NCI-H1930 (cell line): ENCODE measurements around the gene AP4E1.
A peak's percentile ranks its signal among the peaks of the same experiment; 100 is the strongest.
"Not testable (repeated sequence)": the region's sequence is repeated elsewhere in the genome, so short reads cannot be mapped to it uniquely, and the experiment has no call there.

Experiments used
- DNase-seq, 2 experiments: peaks; one replicate each; lab custom pipeline; 2025; lab: John Stamatoyannopoulos, UW

Gene AP4E1

DNA sequence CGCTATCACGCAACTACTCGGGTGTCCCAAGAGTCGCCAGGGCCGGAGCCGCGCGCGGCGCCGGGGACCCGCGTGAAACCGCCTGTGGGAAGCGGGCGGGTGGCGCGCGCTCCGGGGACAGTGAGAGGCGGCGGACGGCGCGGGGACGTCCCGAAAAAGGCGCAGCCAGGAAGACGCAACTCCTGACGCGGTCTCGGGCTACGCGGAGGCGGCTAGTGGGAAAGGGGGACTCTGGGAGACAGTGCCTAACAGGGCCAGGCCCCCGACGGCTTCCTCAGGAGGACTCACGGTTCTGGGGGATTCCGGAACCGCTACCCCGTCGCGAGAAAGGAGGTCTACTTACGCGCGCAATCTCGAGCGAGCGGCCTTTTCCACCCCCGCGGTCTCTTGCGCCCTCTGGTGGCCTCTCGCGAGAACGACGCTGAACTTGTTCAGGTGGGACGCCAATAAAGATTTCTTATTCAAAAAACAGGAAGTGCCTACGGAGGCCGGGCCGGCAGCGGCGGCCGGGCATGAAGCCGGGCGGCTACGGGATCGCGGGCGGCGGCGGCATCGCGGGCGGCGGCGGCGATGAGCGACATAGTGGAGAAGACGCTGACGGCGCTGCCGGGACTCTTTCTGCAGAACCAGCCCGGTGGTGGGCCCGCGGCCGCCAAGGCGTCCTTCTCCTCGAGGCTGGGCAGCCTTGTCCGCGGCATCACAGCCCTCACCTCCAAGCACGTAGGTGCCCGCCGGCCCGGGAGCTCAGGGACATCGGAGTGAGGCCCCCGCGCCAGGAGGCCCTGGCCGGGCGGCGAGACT lies at the start of gene AP4E1:
Gene AP4E1 (plus strand): TSS at position 475 of the 801 bp plus-strand sequence. CDS start 96 bp downstream, at position 571.
- DNase-seq: peak; percentile 68 to 80

DNA sequence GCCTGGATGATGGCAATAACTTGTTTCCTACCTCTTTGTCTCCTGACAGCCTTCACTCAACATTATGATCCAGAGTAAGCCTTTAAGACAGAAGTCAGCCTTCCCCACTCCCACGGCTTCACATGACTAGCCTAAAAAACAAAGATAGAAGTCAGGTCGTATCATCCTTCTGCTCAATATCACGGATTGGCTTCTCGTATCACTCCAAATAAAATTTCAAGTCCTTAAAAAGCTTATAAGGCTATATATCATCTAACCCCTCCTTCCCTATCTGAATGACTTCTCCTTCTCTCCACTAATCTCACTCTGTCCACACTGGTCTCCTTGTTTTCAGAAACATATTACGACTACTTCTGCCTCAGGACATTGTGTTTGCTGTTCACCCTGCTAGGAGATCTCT lies 47.7 kb upstream of the AP4E1 start:
- no peak for DNase-seq

DNA sequence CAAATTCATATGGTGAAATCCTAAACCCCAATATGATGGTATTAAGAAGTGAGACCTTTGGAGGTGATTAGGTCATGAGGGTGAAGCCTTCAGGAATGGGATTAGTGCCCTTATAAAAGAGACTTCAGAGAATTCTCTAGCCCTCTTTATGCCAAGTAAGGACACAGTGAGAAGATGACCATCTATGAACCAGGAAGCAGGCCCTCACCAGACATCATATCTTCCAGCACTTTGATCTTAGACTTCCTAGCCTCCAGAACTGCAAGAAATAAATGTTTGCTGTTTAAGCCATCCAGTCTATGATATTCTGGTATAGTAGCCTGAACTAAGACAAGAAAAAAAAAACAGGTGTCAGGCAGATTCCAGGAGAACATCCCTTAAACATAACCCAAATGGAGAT lies 45.9 kb upstream of the AP4E1 start:
- no peak for DNase-seq

DNA sequence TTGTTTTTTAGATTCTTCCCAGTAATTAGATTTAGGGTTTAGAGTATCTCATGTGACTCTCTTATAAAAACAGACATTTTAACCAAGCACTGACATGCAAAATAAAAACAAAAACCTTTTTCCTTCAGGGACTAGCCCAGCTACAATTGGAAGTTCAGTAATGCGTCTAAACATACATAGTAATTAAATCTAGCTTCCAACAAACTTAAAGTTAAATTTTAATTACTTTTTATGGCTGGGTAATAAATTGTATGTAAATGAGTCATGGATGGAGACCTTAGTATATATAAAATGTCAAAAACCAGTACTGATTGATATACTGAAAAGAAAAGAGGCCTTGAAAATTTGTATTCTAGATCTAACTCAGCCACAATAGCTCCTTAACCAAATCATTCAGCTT lies 43.6 kb upstream of the AP4E1 start:
- no peak for DNase-seq

DNA sequence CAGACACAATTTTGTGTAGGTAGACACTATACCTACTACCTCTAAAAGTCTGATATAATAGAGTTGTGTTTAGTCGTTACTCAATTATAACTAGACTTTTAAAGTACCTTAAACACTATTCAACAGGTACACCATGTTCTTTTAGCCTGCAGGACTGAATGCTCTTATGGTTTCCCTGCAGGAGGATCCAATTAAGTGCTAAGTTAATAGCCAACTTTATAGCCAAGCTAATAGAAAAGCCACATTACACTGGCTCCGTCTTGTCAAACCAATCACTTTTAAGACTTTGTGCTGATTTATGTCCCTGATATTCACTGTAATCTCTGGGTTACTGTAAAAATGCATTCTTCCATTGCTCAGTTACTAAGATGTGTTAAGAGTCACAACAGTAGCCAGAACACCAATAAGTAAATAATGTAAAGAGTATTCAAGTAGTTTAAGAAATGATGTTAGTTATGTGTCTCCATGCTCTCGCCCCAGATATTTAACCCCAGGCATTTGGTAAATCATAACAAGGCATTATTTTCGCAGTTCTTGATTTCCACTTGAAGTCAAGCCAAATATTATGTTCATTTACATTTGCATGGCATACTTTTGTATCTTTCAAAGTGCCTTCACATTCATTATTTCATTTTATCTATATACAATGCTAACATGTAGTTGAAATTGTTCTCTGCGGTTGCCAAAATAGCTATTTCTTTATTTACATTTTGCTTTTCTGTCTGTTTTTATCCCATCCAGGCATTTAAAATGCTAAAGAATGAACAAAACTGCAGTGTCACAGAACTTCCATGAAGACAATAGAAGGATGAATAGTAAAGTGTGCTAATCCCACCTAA lies 42.7 kb upstream of the AP4E1 start:
- no peak for DNase-seq

DNA sequence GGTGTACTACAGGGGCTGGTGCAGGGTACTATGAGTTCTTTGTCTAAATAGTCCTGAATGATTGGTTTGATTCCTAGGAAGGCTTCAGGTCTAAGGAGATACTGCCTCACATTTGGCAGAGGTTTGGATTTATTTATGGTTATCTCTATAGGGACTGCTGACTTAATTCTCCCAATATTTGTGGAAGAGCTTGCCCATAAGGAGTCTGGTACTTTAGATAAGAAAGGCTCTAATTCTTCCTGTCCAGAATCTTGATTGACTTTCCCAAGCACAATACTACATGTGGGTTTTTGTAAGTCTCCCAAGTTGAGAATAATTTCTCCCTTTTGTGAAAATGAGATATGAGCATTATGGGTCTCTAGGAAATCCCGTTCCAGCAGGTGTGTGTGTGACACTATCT lies 36.7 kb upstream of the AP4E1 start:
- no peak for DNase-seq

DNA sequence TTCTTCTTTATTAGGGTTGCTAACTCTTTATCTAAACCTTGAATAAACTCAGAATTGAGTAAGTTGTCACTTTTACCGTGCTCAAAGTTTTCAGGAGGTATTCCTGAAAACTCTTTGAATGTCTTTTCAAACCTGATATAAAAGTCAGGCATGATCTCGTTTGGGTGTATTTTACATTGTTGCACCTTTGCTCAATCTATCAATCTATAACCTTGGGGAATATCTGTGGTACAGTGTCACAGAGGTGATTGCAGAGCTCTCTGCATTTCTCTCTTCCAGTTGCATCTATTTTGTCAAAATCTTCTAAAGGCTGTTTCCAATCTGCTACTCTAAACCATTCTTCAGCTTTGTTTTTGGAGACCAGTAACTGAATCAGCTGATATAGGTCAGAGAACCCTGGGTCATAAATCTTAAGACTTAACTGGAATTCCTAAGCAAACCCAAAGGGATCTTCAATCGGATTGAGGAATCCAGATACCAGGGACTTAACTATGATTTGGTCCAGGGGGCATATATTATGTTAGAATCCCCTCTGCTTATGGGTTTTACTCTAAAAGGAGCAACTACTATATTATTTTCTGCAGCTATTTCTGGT lies 35.6 kb upstream of the AP4E1 start:
- DNase-seq: no peak

DNA sequence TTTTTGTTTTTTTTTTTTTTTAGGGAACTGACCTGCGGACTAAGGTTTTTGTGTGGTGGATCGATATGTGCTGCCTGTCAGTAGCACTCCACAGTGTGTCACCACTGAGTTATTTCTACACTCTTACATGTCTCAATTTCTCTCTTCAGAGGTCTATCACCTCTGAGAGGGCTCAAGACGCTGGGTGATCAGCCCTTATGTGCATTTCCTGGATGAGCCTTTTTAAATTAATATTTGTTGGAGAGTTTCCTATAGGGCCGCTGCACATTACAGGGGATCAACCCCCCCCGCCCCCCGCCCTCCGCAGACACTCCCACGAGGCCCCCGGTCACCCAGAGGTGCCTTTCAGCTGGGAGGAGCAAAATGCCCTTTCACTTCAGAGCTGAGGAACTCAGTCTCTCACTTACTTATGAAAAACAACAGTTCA lies 34.5 kb upstream of the AP4E1 start:
- no peak for DNase-seq

DNA sequence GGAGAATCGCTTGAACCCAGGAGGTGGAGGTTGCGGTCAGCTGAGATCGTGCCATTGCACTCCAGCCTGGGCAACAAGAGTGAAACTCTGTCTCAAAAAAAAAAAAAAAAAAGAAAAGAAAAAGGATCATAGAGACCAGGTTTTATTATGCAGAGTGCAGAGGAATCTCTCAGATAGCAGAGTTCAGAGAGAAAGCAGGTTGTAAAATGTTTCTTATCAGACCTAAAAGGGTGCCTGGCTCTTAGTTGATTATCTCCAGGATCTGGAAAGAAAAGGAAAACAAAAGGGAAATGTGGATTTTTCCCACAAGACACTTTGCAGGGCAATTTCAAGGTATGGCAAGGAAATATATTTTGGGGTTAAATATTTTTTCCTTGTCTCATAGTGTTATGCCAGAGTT lies 33.2 kb upstream of the AP4E1 start:
- not testable (repeated sequence) for DNase-seq

DNA sequence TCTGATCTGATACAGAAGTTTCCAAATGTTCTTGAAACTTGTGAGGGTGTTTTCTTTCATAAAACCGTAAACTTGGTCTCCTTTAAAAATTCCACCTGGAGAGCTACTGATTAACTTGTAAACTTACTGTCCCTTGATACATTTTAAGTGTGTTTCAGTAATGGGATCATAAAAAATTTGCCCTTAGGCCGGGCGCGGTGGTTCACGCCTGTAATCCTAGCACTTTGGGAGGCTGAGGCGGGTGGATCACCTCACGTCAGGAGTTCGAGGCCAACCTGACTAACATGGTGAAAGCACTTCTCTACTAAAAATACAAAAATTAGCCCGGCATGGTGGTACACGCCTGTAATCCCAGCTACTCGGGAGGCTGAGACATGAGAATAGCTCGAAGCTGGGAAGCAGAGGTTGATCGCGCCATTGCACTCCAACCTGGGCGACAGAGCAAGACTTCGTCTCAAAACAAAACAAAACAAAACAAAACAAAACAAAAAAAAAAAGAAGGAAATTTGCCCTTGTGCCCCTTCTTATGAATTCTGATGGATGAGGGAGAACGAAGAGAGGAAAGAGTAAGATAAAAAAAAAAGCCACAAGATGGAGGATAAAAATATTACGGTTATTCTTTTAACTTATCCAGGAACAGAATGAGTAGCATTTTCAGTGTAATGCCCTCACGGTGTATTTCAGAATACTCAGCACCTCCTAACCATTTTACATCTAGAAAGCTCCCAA lies 32.1 kb upstream of the AP4E1 start:
- DNase-seq: no peak

DNA sequence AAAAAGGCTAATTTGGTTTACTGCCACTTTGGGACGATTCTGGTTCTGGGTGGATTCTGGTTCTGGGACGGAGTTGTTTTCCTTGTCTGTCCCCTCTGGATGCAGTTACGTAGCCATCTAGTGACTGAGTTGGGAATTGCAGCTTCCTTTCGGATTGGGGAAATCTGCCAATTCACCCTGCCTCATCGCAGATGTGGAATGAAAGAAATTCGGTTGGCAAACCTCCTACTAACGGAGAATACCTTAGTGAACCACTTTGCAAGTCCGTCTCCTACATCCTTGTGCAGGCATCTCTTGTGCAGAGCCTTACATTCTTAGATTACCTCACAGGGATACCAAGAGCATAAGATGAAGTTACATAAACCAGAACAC lies 31.5 kb upstream of the AP4E1 start:
- peak; percentile 9 to 30 for DNase-seq

DNA sequence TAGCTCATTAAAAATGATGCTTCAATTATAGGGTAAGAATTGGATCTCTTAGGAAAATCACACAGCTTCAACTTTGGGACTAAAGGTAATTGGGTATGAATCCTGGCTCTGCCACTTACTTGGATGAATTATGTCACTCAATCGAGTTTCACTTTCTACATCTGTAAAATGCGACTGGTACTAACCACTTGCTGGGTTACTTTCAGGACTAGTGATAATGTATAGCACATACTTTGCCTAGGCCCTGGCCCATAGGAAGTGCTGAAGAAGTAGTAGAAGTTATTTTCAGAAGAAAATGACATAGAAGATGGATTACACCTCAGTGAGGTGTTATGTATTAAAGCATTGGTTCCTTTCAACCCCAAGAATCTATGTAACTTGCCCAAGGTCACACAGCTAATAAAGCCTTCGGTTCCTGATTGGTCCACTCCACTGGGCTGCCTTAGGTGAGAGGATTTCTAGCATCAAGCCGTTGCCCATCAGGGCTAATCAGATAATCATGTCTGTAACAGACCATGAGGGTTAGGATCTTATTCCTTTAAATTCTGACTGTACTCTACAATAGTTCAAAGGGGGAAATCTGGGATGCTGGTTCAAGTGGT lies 29.4 kb upstream of the AP4E1 start:
- DNase-seq: no peak

DNA sequence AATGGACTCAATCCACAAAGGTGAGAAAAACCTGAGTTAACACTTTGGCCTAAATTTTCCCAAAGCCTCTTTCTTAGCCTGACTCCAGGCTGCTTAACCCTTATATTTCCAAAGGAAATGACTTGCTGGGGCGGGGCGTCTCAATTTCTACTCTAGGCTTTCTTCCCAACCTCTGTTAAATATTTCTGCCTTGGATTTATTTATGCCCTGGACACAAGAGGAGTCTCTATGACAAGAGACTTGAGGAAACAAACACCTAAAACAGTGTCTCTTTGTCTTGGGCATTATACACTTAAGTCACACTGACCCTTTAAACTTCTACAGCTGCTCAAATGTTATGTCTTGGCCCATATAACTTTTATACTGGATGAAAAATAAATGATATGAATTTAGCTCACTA lies 28.3 kb upstream of the AP4E1 start:
- no peak for DNase-seq

DNA sequence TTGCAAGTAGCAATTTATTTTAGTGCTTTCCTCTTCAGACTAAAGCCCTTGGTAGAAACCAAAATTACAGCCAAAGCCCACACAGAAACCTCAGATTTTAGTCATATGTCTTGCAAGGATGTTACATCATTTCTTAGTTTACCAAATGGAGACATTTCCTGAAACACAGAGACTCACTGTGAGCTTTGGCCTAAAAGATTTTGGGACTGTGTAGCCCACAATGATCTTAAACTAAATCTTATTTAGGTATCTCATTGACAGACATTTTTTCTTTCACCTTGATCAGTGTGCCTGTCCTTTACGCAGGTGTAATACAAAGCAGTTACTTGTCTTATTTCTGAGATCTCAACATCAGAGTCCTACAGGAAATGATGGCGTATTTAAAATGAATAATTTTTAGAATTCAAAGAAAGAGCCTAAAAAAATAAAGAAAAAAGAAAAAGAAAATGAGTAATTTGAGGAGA lies 27.8 kb upstream of the AP4E1 start:
- no peak for DNase-seq

DNA sequence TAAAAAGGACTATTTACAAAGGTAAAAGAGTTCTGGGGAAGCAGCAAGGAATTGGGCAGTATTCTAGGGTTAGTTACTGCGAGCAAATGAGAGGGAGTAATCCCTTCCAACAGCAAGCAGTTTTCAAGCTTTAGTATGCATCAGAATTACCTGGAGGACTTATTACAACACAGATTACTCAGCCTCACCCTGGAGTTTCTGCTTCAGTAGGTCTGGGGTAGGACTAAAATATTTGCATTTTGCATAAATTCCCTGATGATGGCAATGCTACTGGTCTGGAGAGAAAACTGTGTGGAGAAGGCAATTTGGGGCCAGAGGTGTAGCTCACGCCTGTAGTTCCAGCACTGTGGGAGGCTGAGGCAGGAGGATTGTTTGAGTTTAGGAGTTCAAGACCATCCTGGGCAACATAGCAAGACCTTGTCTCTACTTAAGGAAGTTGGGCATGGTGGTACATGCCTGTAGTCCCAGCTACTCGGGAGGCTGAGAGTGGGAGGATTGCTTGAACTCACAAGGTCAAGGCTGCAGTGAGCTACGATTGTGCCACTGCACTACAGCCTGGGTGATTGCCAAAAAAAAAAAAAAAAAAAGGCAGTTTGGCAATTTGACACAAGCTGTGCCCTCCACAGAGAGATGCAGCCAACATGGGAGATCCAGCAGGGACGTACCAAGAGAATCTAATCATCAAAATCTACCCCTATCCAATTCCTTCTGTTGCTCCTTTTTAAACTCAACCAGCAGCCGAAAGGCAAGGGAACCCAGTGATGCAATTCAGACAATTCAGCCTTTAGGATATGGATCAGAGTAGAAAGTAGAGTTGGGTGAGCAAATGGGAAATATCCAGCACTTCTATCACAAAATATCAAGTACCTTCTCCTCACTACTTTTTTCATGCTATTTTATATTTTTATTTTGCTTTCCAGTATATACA lies 27.1 kb upstream of the AP4E1 start:
- DNase-seq: no peak

DNA sequence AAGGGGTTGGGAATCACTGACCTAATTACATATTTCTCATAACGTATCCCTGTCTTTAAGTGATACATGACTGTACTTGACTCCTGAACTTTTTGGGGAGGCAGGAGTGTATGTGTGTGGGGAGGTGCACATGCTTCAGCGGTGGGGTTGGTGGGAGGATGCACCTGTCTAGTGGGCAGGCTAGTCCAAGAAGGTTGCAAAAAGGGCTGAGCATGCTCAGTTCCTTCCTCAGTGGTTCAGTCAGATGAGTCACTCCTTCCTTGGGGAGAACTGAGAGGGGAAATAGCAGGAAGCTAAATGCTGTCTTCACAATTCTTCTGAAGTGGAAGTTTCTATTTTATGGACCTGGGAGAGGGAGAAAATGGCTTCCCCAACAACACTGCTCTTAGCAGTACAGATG lies 24.6 kb upstream of the AP4E1 start:
- no peak for DNase-seq

DNA sequence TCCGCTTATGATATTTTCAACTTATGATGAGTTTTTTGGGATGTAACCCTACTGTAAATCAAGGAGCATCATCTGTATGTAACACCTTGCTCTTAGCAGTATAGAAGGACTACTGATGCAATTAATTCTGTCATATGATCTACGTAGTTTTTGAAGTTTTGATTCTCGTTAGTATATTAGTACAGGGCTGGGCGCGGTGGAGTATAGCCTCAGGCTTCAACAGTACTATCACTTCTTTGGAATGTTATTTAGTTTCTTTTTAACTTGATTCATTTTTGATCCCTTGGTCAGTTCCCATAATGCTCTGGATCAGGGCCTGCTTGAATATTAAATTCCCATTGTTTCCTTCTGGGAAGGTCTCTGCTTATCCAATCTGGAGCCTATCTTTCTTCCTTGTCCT lies 23.9 kb upstream of the AP4E1 start:
- DNase-seq: no peak

DNA sequence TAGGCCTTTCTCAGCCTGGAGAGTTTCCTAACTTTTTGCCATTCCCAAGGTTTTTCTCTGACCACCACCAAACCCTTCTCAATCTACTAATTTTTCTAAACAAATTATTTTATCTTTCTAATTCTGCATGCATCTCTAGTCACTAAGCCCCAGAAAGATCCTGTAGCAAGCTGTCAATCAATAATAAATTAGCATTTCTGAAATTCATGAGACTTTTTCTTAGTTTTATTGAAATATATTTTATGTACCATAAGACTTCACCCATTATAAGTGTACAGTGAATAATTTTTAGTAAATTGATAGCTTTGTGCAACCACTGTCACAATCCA lies 22.4 kb upstream of the AP4E1 start:
- DNase-seq: no peak

DNA sequence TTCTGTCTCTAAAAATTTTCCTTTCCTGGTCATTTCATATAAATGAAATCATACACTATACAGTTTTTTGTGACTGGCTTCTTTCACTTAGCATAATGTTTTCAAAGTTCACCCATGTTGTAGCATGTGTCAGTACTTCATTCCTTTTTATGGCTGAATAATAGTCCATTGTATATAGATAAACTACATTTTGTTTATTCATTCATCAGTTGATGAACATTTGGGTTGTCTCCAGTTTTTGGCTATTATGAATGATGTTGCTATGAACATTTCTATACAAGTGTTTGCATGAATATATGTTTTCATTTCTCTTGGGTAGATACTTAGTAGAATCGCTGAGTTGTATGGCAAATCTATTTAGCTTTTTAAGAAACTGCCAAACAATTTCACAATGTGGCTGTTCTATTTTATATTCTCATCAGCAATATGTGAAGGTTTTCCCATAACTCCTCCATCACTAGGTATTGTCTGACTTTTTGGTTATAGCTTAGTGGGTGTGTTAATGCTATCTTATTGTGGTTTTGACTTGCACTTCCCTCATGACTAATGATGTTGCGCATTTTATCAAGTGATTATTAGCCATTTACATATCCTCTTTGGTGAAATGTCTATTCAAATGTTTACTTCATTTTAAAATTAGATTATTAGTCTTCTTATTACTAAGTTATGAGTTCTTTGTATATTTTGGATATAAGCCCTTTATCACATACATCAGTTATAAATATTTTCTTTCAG lies 21.7 kb upstream of the AP4E1 start:
- no peak for DNase-seq

DNA sequence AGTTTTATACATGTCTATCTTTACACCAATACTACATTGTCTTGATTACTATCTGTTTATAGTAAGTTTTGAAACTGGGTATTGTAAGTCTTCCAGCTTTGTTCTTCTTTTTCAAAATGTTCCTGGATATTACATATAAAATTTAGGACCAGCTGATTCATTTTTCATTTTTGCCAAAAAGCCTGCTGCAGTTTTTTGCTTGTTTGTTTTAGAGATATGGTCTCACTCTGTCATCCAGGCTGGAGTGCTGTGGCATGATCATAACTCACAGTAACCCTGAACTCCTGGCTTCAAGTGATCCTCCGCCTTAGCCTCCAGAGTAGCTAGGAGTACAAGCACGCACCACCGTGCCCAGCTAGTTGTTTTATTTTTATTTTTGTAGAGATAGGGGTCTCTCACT lies 20.4 kb upstream of the AP4E1 start:
- DNase-seq: no peak
